GM23338 (cell line): ENCODE measurements around the gene ZXDC. TPM values are rescaled to one million over a fixed set of nuclear protein-coding genes. Genes with fewer than 3 reads are reported as not detected.
A peak's percentile ranks its signal among the peaks of the same experiment; 100 is the strongest.

Experiments
- ATAC-seq: fragments of 200-7000 bp; cut with Tn5 transposase; 3 replicates; pipeline ENCODE4 v1.9.1; 2020
- DNase-seq: peaks from one replicate; pipeline ENCODE4 v3.0.0-alpha.2; 2015; ENCODE audit warnings: low spot score
- H2AFZ ChIP-seq: fragments of 200-600 bp; sonication (generic); 2 replicates; pipeline ENCODE4 v1.8.0; 2016; ENCODE audit warnings: antibody characterized with exemption, mild to moderate bottlenecking, moderate library complexity
- H3F3A ChIP-seq: fragments of 200-600 bp; sonication (generic); replicated peaks from 2 replicates; pipeline ENCODE4 v1.8.0; 2017; ENCODE audit warnings: antibody characterized with exemption, mixed run types, low read depth
- H3K27ac ChIP-seq: fragments of 200-600 bp; sonication (generic); 2 replicates; pipeline ENCODE4 v1.6.1; 2016; ENCODE audit warnings: low read depth
- H3K27me3 ChIP-seq: fragments of 200-600 bp; sonication (generic); 2 replicates; pipeline ENCODE4 v1.8.0; 2016; ENCODE audit warnings: mild to moderate bottlenecking, mixed run types, moderate library complexity; ENCODE audit not compliant: insufficient read depth
- H3K36me3 ChIP-seq: fragments of 200-600 bp; sonication (generic); 2 replicates; pipeline ENCODE4 v1.8.0; 2016; ENCODE audit warnings: mild to moderate bottlenecking; ENCODE audit not compliant: insufficient read depth
- H3K4me1 ChIP-seq: fragments of 200-600 bp; sonication (generic); 2 replicates; pipeline ENCODE4 v1.8.0; 2016; ENCODE audit warnings: mild to moderate bottlenecking, moderate library complexity; ENCODE audit not compliant: insufficient read depth
- H3K4me2 ChIP-seq: fragments of 200-600 bp; sonication (generic); 2 replicates; pipeline ENCODE4 v1.7.1; 2017; ENCODE audit warnings: mixed run types
- H3K4me3 ChIP-seq: fragments of 200-600 bp; sonication (generic); 2 replicates; pipeline ENCODE4 v1.6.1; 2016; ENCODE audit warnings: mixed run types
- H3K79me2 ChIP-seq: fragments of 200-600 bp; sonication (generic); replicated peaks from 2 replicates; pipeline ENCODE4 v1.8.0; 2017; ENCODE audit warnings: mild to moderate bottlenecking; ENCODE audit not compliant: insufficient read depth
- H3K9me2 ChIP-seq: fragments of 200-600 bp; sonication (generic); 2 replicates; pipeline ENCODE4 v1.8.0; 2017; ENCODE audit not compliant: insufficient read depth
- H4K20me1 ChIP-seq: fragments of 200-600 bp; sonication (generic); replicated peaks from 2 replicates; pipeline ENCODE4 v1.8.0; 2017; ENCODE audit warnings: mild to moderate bottlenecking; ENCODE audit not compliant: insufficient read depth
- H3K27ac Mint-ChIP-seq: 2 replicates; pipeline ENCODE4 v1.8.0; 2020; ENCODE audit warnings: inconsistent platforms, mild to moderate bottlenecking, moderate library complexity, mixed read lengths
- H3K27me3 Mint-ChIP-seq: 3 replicates; pipeline ENCODE4 v1.8.0; 2022; ENCODE audit warnings: low read depth, mild to moderate bottlenecking, moderate library complexity, mixed read lengths, inconsistent platforms; ENCODE audit not compliant: insufficient read depth, poor library complexity
- H3K36me3 Mint-ChIP-seq: 3 replicates; pipeline ENCODE4 v1.8.0; 2021; ENCODE audit warnings: low read depth, mild to moderate bottlenecking, inconsistent platforms, moderate library complexity, mixed read lengths
- H3K4me1 Mint-ChIP-seq: 3 replicates; pipeline ENCODE4 v1.8.0; 2020; ENCODE audit warnings: mild to moderate bottlenecking, inconsistent platforms, mixed read lengths
- H3K4me3 Mint-ChIP-seq: 3 replicates; pipeline ENCODE4 v1.8.0; 2021; ENCODE audit warnings: moderate library complexity, mild to moderate bottlenecking, inconsistent platforms, mixed read lengths
- H3K9me3 Mint-ChIP-seq: 3 replicates; pipeline ENCODE4 v1.8.0; 2020; ENCODE audit warnings: moderate library complexity, mild to moderate bottlenecking, inconsistent platforms, mixed read lengths
- CTCF ChIP-seq, 2 experiments: fragments of 200-600 bp in 1 of 2; sonication (generic) in 1 of 2; conservative IDR thresholded peaks; 2 replicates each; pipeline versions ENCODE4 v1.5.1 to v1.6.1; 2016 to 2017; ENCODE audit warnings: antibody characterized with exemption in 2 of 2, low read depth in 2 of 2, mild to moderate bottlenecking in 2 of 2, moderate library complexity in 1 of 2
- ETS1 ChIP-seq: IDR thresholded peaks from 2 replicates; pipeline ENCODE4 v1.6.1; 2016; ENCODE audit warnings: antibody characterized with exemption
- JUNB ChIP-seq: IDR thresholded peaks from one replicate; pipeline ENCODE4 v1.6.1; 2016; ENCODE audit warnings: antibody characterized with exemption; ENCODE audit not compliant: unreplicated experiment
- NANOG ChIP-seq: IDR thresholded peaks from 2 replicates; pipeline ENCODE4 v1.6.1; 2016; ENCODE audit warnings: antibody characterized with exemption, borderline replicate concordance
- POLR2AphosphoS5 ChIP-seq: IDR thresholded peaks from 2 replicates; pipeline ENCODE4 v1.6.1; 2016; ENCODE audit warnings: antibody characterized with exemption, low read depth
- REST ChIP-seq: IDR thresholded peaks from one replicate; pipeline ENCODE4 v1.6.1; 2018; ENCODE audit warnings: antibody characterized with exemption; ENCODE audit not compliant: unreplicated experiment
- ZNF114 ChIP-seq: fragments of 250-450 bp; sonication (Bioruptor Pico); IDR thresholded peaks from 2 replicates; pipeline ENCODE4 v1.5.0; 2020; ENCODE audit warnings: mild to moderate bottlenecking, moderate library complexity
- ZNF331 ChIP-seq: fragments of 250-450 bp; sonication (Bioruptor Pico); IDR thresholded peaks from 2 replicates; pipeline ENCODE4 v1.5.0; 2020; ENCODE audit warnings: low read depth, mild to moderate bottlenecking, moderate library complexity
- polyA plus RNA-seq: library from polyadenylated mRNA; unstranded; fragments of >200 nt; fragmentation: Nextera tagmentation; extraction: Ambion mirVana; gene quantifications from 2 replicates; pipeline ENCODE4 v1.2.1, GENCODE V29; 2016
- total RNA-seq: library from RNA; depleted of rRNA; stranded (reverse); fragments of >200 nt; shearing (Covaris generic); gene quantifications from 2 replicates; pipeline ENCODE4 v1.2.3, GENCODE V29; 2014

Gene ZXDC
- total and polyA plus RNA-seq, 2 experiments from 2014 or later, result 5.7 to 45.1 TPM

GRCh38 chr3:126406389-126407296 is 69.0 kb downstream of the ZXDC start:
- H3K27ac ChIP-seq, result no peak overlapping the region
- no peaks in the 10 kb centered on the region; the same call in 1 of the 2 replicates for H3K9me2 ChIP-seq
- no peak overlapping the region for H2AFZ ChIP-seq
- TF ChIP-seq ZNF114 (CRISPR knock-in tag) (no peak), CTCF (conservative IDR thresholded peaks at IDR 0.05; ENCODE audit: low read depth in 2 of 2) (no peak)
- H3K79me2 ChIP-seq, result no peaks in the 10 kb centered on the region
- no peaks in the 10 kb centered on the region for H3K9me3 Mint-ChIP-seq
- no peak overlapping the region for H3K27ac Mint-ChIP-seq
- no peaks in the 10 kb centered on the region for H4K20me1 ChIP-seq
- no peaks in the 10 kb centered on the region for H3K36me3 Mint-ChIP-seq
- no peaks in the 10 kb centered on the region for H3K36me3 ChIP-seq
- ATAC-seq, result no peak
- H3K4me2 ChIP-seq, result no peak overlapping the region
- DNase-seq, result no peak
- peaks cover 6% of the 10 kb centered on the region; the same call in 1 of the 2 replicates for H3K4me1 ChIP-seq
- H3K4me3 ChIP-seq, result no peak overlapping the region
- no peaks in the 10 kb centered on the region for H3K27me3 ChIP-seq
- H3K4me1 Mint-ChIP-seq, result peaks cover 25% of the 10 kb centered on the region
- no peak overlapping the region for H3K4me3 Mint-ChIP-seq
- no peaks in the 10 kb centered on the region for H3F3A ChIP-seq
- H3K27me3 Mint-ChIP-seq, result peaks cover 2% of the 10 kb centered on the region

- H3K27me3 ChIP-seq, result no peaks in the 10 kb centered on the region
- no peaks in the 10 kb centered on the region for H3K4me1 ChIP-seq
- Mint-ChIP-seq H3K4me3 (no peak overlapping the region), H3K27ac (no peak overlapping the region), H3K9me3 (no peaks in the 10 kb centered on the region), H3K27me3 (peaks cover 3% of the 10 kb centered on the region), H3K4me1 (peaks cover 19% of the 10 kb centered on the region), H3K36me3 (no peaks in the 10 kb centered on the region; the same call in 2 of the 3 replicates)
- ATAC-seq, result no peak; the same call in 2 of the 3 replicates
- no peaks in the 10 kb centered on the region for H3F3A ChIP-seq
- no peaks in the 10 kb centered on the region for H4K20me1 ChIP-seq
- H3K27ac ChIP-seq, result no peak overlapping the region
- DNase-seq, result no peak
- H3K9me2 ChIP-seq, result no peaks in the 10 kb centered on the region; the same call in 1 of the 2 replicates
- no peak for TF ChIP-seq NANOG
- no peak overlapping the region for H3K4me3 ChIP-seq
- no peak overlapping the region for H2AFZ ChIP-seq
- no peaks in the 10 kb centered on the region for H3K79me2 ChIP-seq
- H3K4me2 ChIP-seq, result no peak overlapping the region
- H3K36me3 ChIP-seq, result no peaks in the 10 kb centered on the region
Observed at GRCh38 chr3:126402666-126403302, 72.9 kb downstream of the ZXDC start.

- Mint-ChIP-seq H3K4me3 (no peak overlapping the region), H3K36me3 (no peaks in the 10 kb centered on the region; the same call in 2 of the 3 replicates), H3K4me1 (peaks cover 19% of the 10 kb centered on the region), H3K27ac (no peak overlapping the region), H3K9me3 (no peaks in the 10 kb centered on the region), H3K27me3 (peaks cover 3% of the 10 kb centered on the region)
- no peaks in the 10 kb centered on the region for H3K79me2 ChIP-seq
- H4K20me1 ChIP-seq, result no peaks in the 10 kb centered on the region
- no peak overlapping the region for H3K27ac ChIP-seq
- no peak overlapping the region for H3K4me3 ChIP-seq
- no peaks in the 10 kb centered on the region for H3F3A ChIP-seq
- H3K4me1 ChIP-seq, result no peaks in the 10 kb centered on the region
- H2AFZ ChIP-seq, result peak overlapping the region; percentile 14; the same call in 1 of the 2 replicates
- ATAC-seq, result no peak
- H3K9me2 ChIP-seq, result no peaks in the 10 kb centered on the region; the same call in 1 of the 2 replicates
- H3K36me3 ChIP-seq, result no peaks in the 10 kb centered on the region
- no peaks in the 10 kb centered on the region for H3K27me3 ChIP-seq
- no peak overlapping the region for H3K4me2 ChIP-seq
- no peak for DNase-seq
- no peak for TF ChIP-seq ZNF331 (CRISPR knock-in tag)
- no peak for TF ChIP-seq CTCF (conservative IDR thresholded peaks at IDR 0.05; ENCODE audit: low read depth in 2 of 2)
- TF ChIP-seq POLR2AphosphoS5, result no peak
- no peak for TF ChIP-seq JUNB
- no peak for TF ChIP-seq ETS1
- no peak for TF ChIP-seq ZNF114 (CRISPR knock-in tag)
- TF ChIP-seq REST, result no peak
Observed at GRCh38 chr3:126402178-126402577, 73.5 kb downstream of the ZXDC start.
